HUES48 (cell line): ENCODE results near the gene BAG2.

Source experiments
- H3K27ac ChIP-seq: one replicate; pipeline ENCODE4 v1.7.0; 2013; ENCODE audit warnings: low read depth, low read length, inconsistent platforms
- H3K27me3 ChIP-seq: 2 replicates; pipeline ENCODE4 v1.6.1; 2013; ENCODE audit warnings: mild to moderate bottlenecking, low read length; ENCODE audit not compliant: control insufficient read depth, insufficient read depth
- H3K36me3 ChIP-seq: 2 replicates; pipeline ENCODE4 v1.6.1; 2013; ENCODE audit warnings: low read length; ENCODE audit not compliant: control insufficient read depth, insufficient read depth
- H3K4me1 ChIP-seq: 2 replicates; pipeline ENCODE4 v1.6.1; 2013; ENCODE audit warnings: mild to moderate bottlenecking, low read length; ENCODE audit not compliant: control insufficient read depth, insufficient read depth
- H3K4me3 ChIP-seq: 2 replicates; pipeline ENCODE4 v1.5.1; 2013; ENCODE audit warnings: mild to moderate bottlenecking, low read depth, low read length
- H3K9ac ChIP-seq: 2 replicates; pipeline ENCODE4 v1.6.1; 2013; ENCODE audit warnings: mild to moderate bottlenecking, low read depth, low read length, moderate library complexity
- H3K9me3 ChIP-seq: 2 replicates; pipeline ENCODE4 v1.6.1; 2013; ENCODE audit warnings: low read length; ENCODE audit not compliant: control insufficient read depth, insufficient read depth

The BAG2 gene

GRCh38 chr6:57172136-57173055 is at the start of gene BAG2:
Gene BAG2, plus strand, starts transcription at chr6:57172326. Its CDS starts 372 bp downstream, at chr6:57172698.
- H3K36me3 ChIP-seq, result peaks cover 8% of the 10 kb centered on the region
- peaks cover 10% of the 10 kb centered on the region for H3K27me3 ChIP-seq
- peak within 1 kb of the TSS; percentile 60 for H3K9ac ChIP-seq
- no peaks in the 10 kb centered on the region for H3K9me3 ChIP-seq
- H3K4me3 ChIP-seq, result peak within 1 kb of the TSS; percentile 76
- H3K27ac ChIP-seq, result peak within 1 kb of the TSS; percentile 83
- peaks cover 29% of the 10 kb centered on the region for H3K4me1 ChIP-seq

GRCh38 chr6:57123111-57123510 is 49.0 kb upstream of the BAG2 start:
- Histone ChIP-seq H3K27ac (no peak overlapping the region), H3K4me1 (no peaks in the 10 kb centered on the region), H3K9me3 (no peaks in the 10 kb centered on the region), H3K9ac (no peak overlapping the region), H3K4me3 (no peak overlapping the region), H3K27me3 (no peaks in the 10 kb centered on the region), H3K36me3 (peaks cover 4% of the 10 kb centered on the region)

DNA sequence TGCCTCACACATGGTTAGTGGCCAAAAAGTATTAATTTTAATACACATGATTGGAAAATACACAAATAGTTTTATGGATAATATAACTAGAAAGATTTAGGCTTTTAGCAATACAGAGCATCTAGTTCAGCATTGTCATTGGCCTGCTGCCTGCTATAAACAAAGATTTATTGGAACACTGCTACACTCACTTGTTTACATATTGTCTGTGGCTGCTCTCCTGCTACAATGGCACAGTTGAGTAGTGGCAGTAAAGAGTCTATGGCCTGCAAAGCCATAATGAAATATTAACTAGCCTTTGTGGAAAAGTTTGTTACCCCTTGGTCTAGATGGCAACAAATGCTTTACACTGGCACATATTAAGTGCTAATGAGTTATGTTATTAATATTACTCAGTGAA is 44.4 kb upstream of the BAG2 start:
- no peak overlapping the region for H3K4me3 ChIP-seq
- no peaks in the 10 kb centered on the region for H3K9me3 ChIP-seq
- no peaks in the 10 kb centered on the region for H3K27me3 ChIP-seq
- H3K4me1 ChIP-seq, result no peaks in the 10 kb centered on the region
- H3K9ac ChIP-seq, result no peak overlapping the region
- H3K27ac ChIP-seq, result no peak overlapping the region
- peaks cover 14% of the 10 kb centered on the region for H3K36me3 ChIP-seq

- H3K9me3 ChIP-seq, result no peaks in the 10 kb centered on the region
- no peaks in the 10 kb centered on the region for H3K4me1 ChIP-seq
- no peaks in the 10 kb centered on the region for H3K27me3 ChIP-seq
- peaks cover 42% of the 10 kb centered on the region for H3K36me3 ChIP-seq
- H3K9ac ChIP-seq, result no peak overlapping the region
- H3K4me3 ChIP-seq, result no peak overlapping the region
- H3K27ac ChIP-seq, result no peak overlapping the region
These were observed 41.4 kb upstream of the BAG2 start for GRCh38 chr6:57130661-57131177.

- Histone ChIP-seq H3K9ac (no peak overlapping the region), H3K4me1 (no peaks in the 10 kb centered on the region), H3K9me3 (no peaks in the 10 kb centered on the region), H3K4me3 (no peak overlapping the region), H3K36me3 (peaks cover 62% of the 10 kb centered on the region), H3K27me3 (no peaks in the 10 kb centered on the region), H3K27ac (no peak overlapping the region)
These were observed 37.2 kb upstream of the BAG2 start for GRCh38 chr6:57134954-57135353.

DNA sequence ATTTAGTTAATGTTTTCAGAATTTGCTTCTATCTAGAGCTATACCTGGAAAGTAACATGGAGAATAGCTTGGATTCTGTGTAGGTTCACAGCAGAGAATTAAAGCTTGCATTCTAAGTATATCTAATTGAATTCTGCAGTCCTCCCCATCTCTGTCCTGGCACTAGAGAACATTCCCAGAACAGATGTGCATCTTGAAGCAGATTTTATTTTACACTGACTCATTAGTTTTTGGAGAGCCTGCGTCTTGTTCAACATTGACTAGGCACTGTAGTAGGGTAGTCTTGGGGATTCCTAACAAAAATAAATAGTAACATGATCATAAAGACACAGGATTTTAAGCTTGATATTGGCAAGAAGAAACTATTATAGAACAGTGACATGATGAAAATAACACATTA is 36.2 kb upstream of the BAG2 start:
- H3K4me1 ChIP-seq, result no peaks in the 10 kb centered on the region
- peaks cover 62% of the 10 kb centered on the region for H3K36me3 ChIP-seq

DNA sequence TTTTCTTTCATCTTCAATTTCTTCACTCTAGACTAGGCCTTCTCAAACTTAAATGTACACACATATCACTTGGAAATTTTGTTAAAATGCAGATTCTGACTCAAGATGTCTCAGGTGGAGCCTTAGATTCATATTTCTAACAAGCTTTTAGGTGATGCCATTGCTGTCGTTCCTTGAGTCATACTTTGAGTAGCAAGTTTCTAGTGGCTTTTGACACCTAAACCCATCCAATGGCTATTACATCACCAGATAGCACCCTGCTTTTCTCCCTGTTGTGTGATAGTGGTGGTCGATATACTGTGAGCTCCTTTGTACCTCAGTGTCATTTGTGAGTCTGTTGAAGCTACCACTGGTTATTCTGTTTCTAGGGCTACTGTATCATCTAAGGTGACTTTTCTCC is 34.8 kb upstream of the BAG2 start:
- H3K36me3 ChIP-seq, result peaks cover 74% of the 10 kb centered on the region
- no peaks in the 10 kb centered on the region for H3K9me3 ChIP-seq
- no peaks in the 10 kb centered on the region for H3K4me1 ChIP-seq
- H3K4me3 ChIP-seq, result no peak overlapping the region
- no peak overlapping the region for H3K27ac ChIP-seq
- no peak overlapping the region for H3K9ac ChIP-seq
- H3K27me3 ChIP-seq, result no peaks in the 10 kb centered on the region

More for the DNA sequence above, 36.2 kb upstream of the BAG2 start:
- no peaks in the 10 kb centered on the region for H3K27me3 ChIP-seq
- no peak overlapping the region for H3K4me3 ChIP-seq
- no peaks in the 10 kb centered on the region for H3K9me3 ChIP-seq
- no peak overlapping the region for H3K27ac ChIP-seq
- H3K9ac ChIP-seq, result no peak overlapping the region

DNA sequence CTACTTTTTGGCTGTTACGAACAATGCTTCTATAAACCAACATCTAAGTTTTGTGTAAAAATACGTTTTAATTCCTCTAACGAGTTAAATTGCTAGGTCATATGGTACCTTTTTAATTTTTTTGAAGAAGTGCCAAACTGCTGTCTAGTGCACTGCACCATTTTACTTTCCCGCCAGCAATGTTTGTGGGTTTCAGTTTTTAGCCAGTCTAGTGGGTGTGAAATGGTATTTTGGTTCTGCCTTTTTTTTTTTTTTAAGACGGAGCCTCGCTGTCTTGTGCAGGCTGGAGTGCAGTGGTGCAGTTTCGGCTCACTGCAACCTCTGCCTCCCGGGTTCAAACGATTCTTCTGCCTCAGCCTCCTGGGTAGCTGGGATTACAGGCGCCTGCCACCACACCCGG is 34.1 kb upstream of the BAG2 start:
- H3K4me3 ChIP-seq, result no peak overlapping the region
- peaks cover 76% of the 10 kb centered on the region for H3K36me3 ChIP-seq
- H3K9me3 ChIP-seq, result no peaks in the 10 kb centered on the region
- H3K27me3 ChIP-seq, result no peaks in the 10 kb centered on the region
- no peaks in the 10 kb centered on the region for H3K4me1 ChIP-seq
- no peak overlapping the region for H3K27ac ChIP-seq
- no peak overlapping the region for H3K9ac ChIP-seq

DNA sequence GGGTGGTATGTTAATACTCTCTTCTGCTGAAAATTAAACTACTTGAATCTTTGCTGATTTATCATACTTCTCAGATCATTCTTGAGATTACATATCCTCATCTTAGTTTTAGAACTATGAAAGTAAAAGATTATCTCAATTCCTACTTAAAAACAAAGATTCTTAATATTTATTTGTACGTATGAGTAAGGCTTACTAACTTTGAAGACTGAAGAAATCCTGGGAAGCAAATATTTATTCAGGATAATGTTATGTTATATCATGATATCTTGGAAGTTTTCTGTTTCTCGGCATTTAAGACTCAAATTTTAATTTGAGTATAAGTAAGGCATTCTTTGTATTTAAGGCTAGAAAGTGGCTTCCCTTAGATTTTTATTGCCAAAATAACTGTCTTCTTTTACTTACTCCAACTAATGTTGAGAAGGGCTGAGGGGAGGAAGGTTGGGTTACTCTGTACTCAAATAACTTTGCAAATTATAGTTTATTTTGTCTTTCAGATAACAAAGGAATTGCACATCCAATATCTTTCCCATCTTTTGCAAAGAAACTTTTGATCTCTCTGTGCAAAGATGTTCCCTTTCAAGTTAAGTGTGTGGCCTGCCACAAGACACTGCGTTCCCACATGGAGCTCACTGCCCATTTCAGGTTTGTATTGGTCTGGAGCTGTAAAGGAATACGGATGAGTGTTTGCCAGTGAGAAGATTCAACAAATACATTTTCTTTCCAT is 30.5 kb upstream of the BAG2 start:
- H3K4me1 ChIP-seq, result no peaks in the 10 kb centered on the region
- no peak overlapping the region for H3K9ac ChIP-seq
- H3K27ac ChIP-seq, result no peak overlapping the region
- H3K36me3 ChIP-seq, result peaks cover 56% of the 10 kb centered on the region
- no peak overlapping the region for H3K4me3 ChIP-seq
- no peaks in the 10 kb centered on the region for H3K9me3 ChIP-seq
- H3K27me3 ChIP-seq, result no peaks in the 10 kb centered on the region

DNA sequence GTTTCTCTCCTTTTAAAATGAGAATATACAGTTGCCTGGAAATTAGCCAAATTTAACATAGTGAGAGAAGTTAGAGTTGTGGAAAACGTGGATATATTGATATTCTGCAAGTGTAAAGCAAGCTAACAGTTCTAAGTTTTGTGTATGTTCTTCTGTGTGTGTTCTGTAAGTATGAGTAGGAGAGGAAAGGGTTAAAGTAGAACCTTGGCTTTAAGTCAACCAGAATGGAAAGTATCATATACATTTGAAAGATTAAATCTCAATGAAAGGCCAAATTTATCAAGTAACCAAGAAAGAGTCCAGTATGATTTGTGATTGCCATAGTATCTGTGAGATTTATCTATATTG is 30.0 kb upstream of the BAG2 start:
- H3K36me3 ChIP-seq, result peaks cover 56% of the 10 kb centered on the region
- no peak overlapping the region for H3K4me3 ChIP-seq
- H3K4me1 ChIP-seq, result no peaks in the 10 kb centered on the region
- no peak overlapping the region for H3K27ac ChIP-seq
- no peaks in the 10 kb centered on the region for H3K9me3 ChIP-seq
- no peak overlapping the region for H3K9ac ChIP-seq
- no peaks in the 10 kb centered on the region for H3K27me3 ChIP-seq

GRCh38 chr6:57143690-57144089 is 28.4 kb upstream of the BAG2 start:
- no peak overlapping the region for H3K4me3 ChIP-seq
- H3K4me1 ChIP-seq, result no peaks in the 10 kb centered on the region
- H3K27me3 ChIP-seq, result no peaks in the 10 kb centered on the region
- H3K9ac ChIP-seq, result no peak overlapping the region
- H3K36me3 ChIP-seq, result peaks cover 63% of the 10 kb centered on the region
- no peaks in the 10 kb centered on the region for H3K9me3 ChIP-seq
- no peak overlapping the region for H3K27ac ChIP-seq
